ENCODE results near the gene RAB19. TPM values are rescaled to one million over a fixed set of nuclear protein-coding genes. Genes with fewer than 3 reads are reported as not detected.

Gene RAB19, protein sequence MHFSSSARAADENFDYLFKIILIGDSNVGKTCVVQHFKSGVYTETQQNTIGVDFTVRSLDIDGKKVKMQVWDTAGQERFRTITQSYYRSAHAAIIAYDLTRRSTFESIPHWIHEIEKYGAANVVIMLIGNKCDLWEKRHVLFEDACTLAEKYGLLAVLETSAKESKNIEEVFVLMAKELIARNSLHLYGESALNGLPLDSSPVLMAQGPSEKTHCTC
- total RNA-seq (2021) (10.8 to 13.9 TPM (median 13.6 TPM) in 3 replicates), Bru-seq, nascent RNA (percentile 47 among the genes with signal in this experiment)
- long read RNA-seq, experiment 1, transcript RAB19-202 (4 exons, 645 nt): major isoform, 11 of 21 reads
- long read RNA-seq, experiment 1, partial matches to known transcripts: 0 of 21 reads
- long read RNA-seq, experiment 1, other reads (novel, unspliced or antisense): 9 of 21 reads
- long read RNA-seq, experiment 2: 0 reads
- long read RNA-seq, experiment 3, partial matches to known transcripts: 0 of 1 reads
- long read RNA-seq, experiment 3, other reads (novel, unspliced or antisense): 0 of 1 reads

- Mint-ChIP-seq H3K4me1 (peaks cover 27% of the 10 kb centered on the region), H3K27ac (peak within 1 kb of the TSS; percentile 82), H3K9me3 (0 out of 2 replicates have a peak, but pooled peaks cover 4% of the 10 kb centered on the region), H3K36me3 (peaks cover 16% of the 10 kb centered on the region), H3K27me3 (ENCODE audit: low read depth) (no peaks in the 10 kb centered on the region), H3K4me3 (peak within 1 kb of the TSS; percentile 86)
- DNase-seq (ENCODE audit: low spot score) (peak; percentile 82), ATAC-seq (peak; percentile 97)
- ChIA-PET CTCF (interaction anchor here (0.6 to 1.0 kb wide), 3 partner anchors 22 to 41 kb away, joined by 3 to 6 read pairs (median 3); no protein-coding TSS in a partner anchor), POLR2A (interaction anchor here (0.5 kb wide), 1 partner anchor 74 kb away, joined by 3 read pairs; no protein-coding TSS in a partner anchor)
- 0 out of 2 replicates have a peak, but pooled peaks have one; percentile 57 for TF ChIP-seq ZBTB43 (CRISPR knock-in tag; IDR thresholded peaks at IDR 0.05)
- no peak for TF ChIP-seq ZNF425 (CRISPR knock-in tag; conservative IDR thresholded peaks at IDR 0.05)
- TF ChIP-seq ATF1 (CRISPR knock-in tag; IDR thresholded peaks at IDR 0.05): no peak
- peak; percentile 63 for TF ChIP-seq ZNF121 (CRISPR knock-in tag; IDR thresholded peaks at IDR 0.05)
- no peak for TF ChIP-seq STAT6 (CRISPR knock-in tag; conservative IDR thresholded peaks at IDR 0.05; ENCODE audit: low read depth)
- no peak for TF ChIP-seq MYBL2 (CRISPR knock-in tag; IDR thresholded peaks at IDR 0.05)
- peak; percentile 65 for TF ChIP-seq USF2 (CRISPR knock-in tag; IDR thresholded peaks at IDR 0.05)
- 0 out of 2 replicates have a peak, but pooled peaks have one; percentile 18 for TF ChIP-seq MAX (CRISPR knock-in tag; IDR thresholded peaks at IDR 0.05)
- peak; percentile 74; the same call in 1 of the 2 replicates for TF ChIP-seq HMGXB4 (CRISPR knock-in tag; IDR thresholded peaks at IDR 0.05)
- TF ChIP-seq, protein P1, sequence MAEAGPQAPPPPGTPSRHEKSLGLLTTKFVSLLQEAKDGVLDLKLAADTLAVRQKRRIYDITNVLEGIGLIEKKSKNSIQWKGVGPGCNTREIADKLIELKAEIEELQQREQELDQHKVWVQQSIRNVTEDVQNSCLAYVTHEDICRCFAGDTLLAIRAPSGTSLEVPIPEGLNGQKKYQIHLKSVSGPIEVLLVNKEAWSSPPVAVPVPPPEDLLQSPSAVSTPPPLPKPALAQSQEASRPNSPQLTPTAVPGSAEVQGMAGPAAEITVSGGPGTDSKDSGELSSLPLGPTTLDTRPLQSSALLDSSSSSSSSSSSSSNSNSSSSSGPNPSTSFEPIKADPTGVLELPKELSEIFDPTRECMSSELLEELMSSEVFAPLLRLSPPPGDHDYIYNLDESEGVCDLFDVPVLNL (CRISPR knock-in tag; IDR thresholded peaks at IDR 0.05; ENCODE audit: borderline replicate concordance, low read depth): no peak
- peak; percentile 69; the same call in 1 of the 2 replicates for TF ChIP-seq FOXP1 (CRISPR knock-in tag; IDR thresholded peaks at IDR 0.05; ENCODE audit: borderline replicate concordance)
- TF ChIP-seq FOXP4 (CRISPR knock-in tag; IDR thresholded peaks at IDR 0.05): peak; percentile 46; the same call in 1 of the 2 replicates
- TF ChIP-seq, protein P2, sequence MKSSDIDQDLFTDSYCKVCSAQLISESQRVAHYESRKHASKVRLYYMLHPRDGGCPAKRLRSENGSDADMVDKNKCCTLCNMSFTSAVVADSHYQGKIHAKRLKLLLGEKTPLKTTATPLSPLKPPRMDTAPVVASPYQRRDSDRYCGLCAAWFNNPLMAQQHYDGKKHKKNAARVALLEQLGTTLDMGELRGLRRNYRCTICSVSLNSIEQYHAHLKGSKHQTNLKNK (CRISPR knock-in tag; IDR thresholded peaks at IDR 0.05): no peak
- peak; percentile 55; the same call in 1 of the 2 replicates for TF ChIP-seq AFF4 (CRISPR knock-in tag; IDR thresholded peaks at IDR 0.05; ENCODE audit: borderline replicate concordance)
- TF ChIP-seq SP1 (CRISPR knock-in tag; conservative IDR thresholded peaks at IDR 0.05): 0 out of 2 replicates have a peak, but pooled peaks have one; percentile 31
Observed at GRCh38 chr7:140403878-140404564, at the start of gene RAB19. Gene RAB19, plus strand, starts transcription at chr7:140404058. Its CDS starts 3,589 bp downstream, at chr7:140407647.
